ENCODE data around the gene CGREF1.

DNA sequence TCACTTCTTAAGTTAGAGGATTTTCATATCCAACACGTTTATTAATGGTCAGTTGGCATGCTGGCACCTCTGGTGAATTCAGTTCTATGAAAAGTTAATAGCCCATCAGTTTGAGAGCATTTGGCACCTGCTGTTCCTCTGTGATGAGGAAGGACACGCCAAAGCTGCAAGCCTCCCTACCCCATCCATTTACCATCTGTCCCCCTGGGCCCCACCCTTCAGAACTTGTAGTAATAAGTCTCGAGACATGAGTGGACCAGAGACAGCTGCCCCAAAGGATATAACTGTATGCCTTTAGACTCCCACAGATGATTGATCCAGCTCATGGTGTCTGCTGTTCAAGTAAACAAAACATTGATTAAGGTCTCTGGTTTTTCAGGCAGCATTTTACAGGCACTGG lies 53.8 kb downstream of the CGREF1 start:
- no peak for TF ChIP-seq CTCF (IDR thresholded peaks at IDR 0.05)
- no peak for TF ChIP-seq POLR2A (IDR thresholded peaks at IDR 0.05)
